OCI-LY3 (cell line): Measurements from ENCODE around the gene SYT5.

Experiments
- H2AFZ ChIP-seq: fragments of 200-600, 300-600 bp; shearing (Covaris generic); 2 replicates; pipeline ENCODE4 v1.6.0; 2014; ENCODE audit warnings: antibody characterized with exemption, low read depth, low read length
- H3K27ac ChIP-seq: fragments of 200-600, 300-600 bp; sonication (generic); 2 replicates; pipeline ENCODE4 v1.5.1; 2014; ENCODE audit warnings: mild to moderate bottlenecking, low read length, moderate library complexity, mixed read lengths
- H3K27me3 ChIP-seq: fragments of 200-600, 300-600 bp; sonication (generic); 2 replicates; pipeline ENCODE4 v1.6.1; 2014; ENCODE audit warnings: low read depth, low read length, mixed read lengths
- H3K36me3 ChIP-seq: fragments of 200-600, 300-600 bp; sonication (generic); replicated peaks from 2 replicates; pipeline ENCODE3; 2014; ENCODE audit warnings: low read depth, low read length, mixed read lengths
- H3K4me1 ChIP-seq: fragments of 300-600, 200-600 bp; sonication (generic); 2 replicates; pipeline ENCODE4 v1.6.1; 2014; ENCODE audit warnings: low read length, mixed read lengths
- H3K4me2 ChIP-seq: fragments of 200-600, 300-600 bp; sonication (generic); 2 replicates; pipeline ENCODE4 v1.6.1; 2014; ENCODE audit warnings: low read length, mixed read lengths
- H3K4me3 ChIP-seq: fragments of 300-600, 200-600 bp; sonication (generic); 2 replicates; pipeline ENCODE4 v1.5.1; 2014; ENCODE audit warnings: antibody characterized with exemption, mild to moderate bottlenecking, low read length, moderate library complexity
- H3K79me2 ChIP-seq: fragments of 300-600, 200-600 bp; shearing (Covaris generic); 2 replicates; pipeline ENCODE4 v1.6.1; 2014; ENCODE audit warnings: mild to moderate bottlenecking, low read length, mixed read lengths
- H3K9ac ChIP-seq: fragments of 300-600, 200-600 bp; shearing (Covaris generic); 2 replicates; pipeline ENCODE4 v1.6.0; 2014; ENCODE audit warnings: mild to moderate bottlenecking, low read length, moderate library complexity
- H3K9me3 ChIP-seq: fragments of 200-600, 300-600 bp; shearing (Covaris generic); 2 replicates; pipeline ENCODE4 v1.6.1; 2014; ENCODE audit warnings: low read length, mixed read lengths; ENCODE audit not compliant: insufficient read depth
- H4K20me1 ChIP-seq: fragments of 200-600, 300-600 bp; sonication (generic); 2 replicates; pipeline ENCODE4 v1.6.1; 2016; ENCODE audit warnings: low read length, mixed read lengths; ENCODE audit not compliant: insufficient read depth
- EZH2phosphoT487 ChIP-seq: fragments of 200-600 bp; shearing (Covaris generic); IDR thresholded peaks from 2 replicates; pipeline ENCODE4 v1.6.1; 2018; ENCODE audit warnings: antibody characterized with exemption, mixed run types, low read depth
- TF ChIP-seq, protein P1 (sequence below): fragments of 200-600, 300-600 bp; sonication (generic); IDR thresholded peaks from 2 replicates; pipeline ENCODE4 v1.5.1; 2014; ENCODE audit warnings: antibody characterized with exemption, low read length, low read depth

SYT5 gene

GRCh38 chr19:55171440-55171839, 8.6 kb downstream of the SYT5 start:
- Histone ChIP-seq H3K27me3 (peaks cover 4% of the 10 kb centered on the region; the same call in 1 of the 2 replicates), H3K27ac (no peak overlapping the region), H4K20me1 (no peaks in the 10 kb centered on the region), H3K9me3 (no peaks in the 10 kb centered on the region), H3K4me2 (no peak overlapping the region), H3K4me3 (no peak overlapping the region), H3K9ac (no peak overlapping the region), H3K4me1 (no peaks in the 10 kb centered on the region), H3K36me3 (no peaks in the 10 kb centered on the region), H3K79me2 (no peaks in the 10 kb centered on the region), H2AFZ (no peak overlapping the region)
- no peak for TF ChIP-seq EZH2phosphoT487
- TF ChIP-seq, protein P1, sequence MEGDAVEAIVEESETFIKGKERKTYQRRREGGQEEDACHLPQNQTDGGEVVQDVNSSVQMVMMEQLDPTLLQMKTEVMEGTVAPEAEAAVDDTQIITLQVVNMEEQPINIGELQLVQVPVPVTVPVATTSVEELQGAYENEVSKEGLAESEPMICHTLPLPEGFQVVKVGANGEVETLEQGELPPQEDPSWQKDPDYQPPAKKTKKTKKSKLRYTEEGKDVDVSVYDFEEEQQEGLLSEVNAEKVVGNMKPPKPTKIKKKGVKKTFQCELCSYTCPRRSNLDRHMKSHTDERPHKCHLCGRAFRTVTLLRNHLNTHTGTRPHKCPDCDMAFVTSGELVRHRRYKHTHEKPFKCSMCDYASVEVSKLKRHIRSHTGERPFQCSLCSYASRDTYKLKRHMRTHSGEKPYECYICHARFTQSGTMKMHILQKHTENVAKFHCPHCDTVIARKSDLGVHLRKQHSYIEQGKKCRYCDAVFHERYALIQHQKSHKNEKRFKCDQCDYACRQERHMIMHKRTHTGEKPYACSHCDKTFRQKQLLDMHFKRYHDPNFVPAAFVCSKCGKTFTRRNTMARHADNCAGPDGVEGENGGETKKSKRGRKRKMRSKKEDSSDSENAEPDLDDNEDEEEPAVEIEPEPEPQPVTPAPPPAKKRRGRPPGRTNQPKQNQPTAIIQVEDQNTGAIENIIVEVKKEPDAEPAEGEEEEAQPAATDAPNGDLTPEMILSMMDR = no peak

DNA sequence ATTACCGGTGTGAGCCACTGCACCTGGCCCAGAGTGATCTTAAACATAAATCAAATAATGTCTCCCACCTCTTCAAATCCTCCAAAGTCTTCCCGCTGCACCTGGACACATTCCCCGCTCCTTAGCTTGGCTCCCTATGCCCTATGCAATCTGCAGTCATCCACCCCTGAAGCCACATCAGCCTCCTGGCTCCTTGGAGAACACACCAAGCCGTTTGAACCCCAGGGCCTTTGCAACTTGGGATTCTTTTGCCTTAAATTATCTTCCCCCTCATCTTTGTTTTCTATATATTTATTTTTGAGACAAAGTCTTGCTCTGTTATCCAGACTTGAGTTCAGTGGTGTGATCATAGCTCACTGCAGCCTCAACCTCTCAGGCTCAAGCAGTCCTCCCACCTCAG, 11.0 kb downstream of the SYT5 start:
- no peak overlapping the region for H3K4me2 ChIP-seq
- no peaks in the 10 kb centered on the region for H3K79me2 ChIP-seq
- no peak overlapping the region for H2AFZ ChIP-seq
- H3K27me3 ChIP-seq = peaks cover 4% of the 10 kb centered on the region; the same call in 1 of the 2 replicates
- H4K20me1 ChIP-seq = no peaks in the 10 kb centered on the region
- H3K9ac ChIP-seq = no peak overlapping the region
- H3K4me3 ChIP-seq = no peak overlapping the region
- H3K4me1 ChIP-seq = no peaks in the 10 kb centered on the region
- no peak for TF ChIP-seq EZH2phosphoT487
- TF ChIP-seq, protein P1 = no peak
- no peaks in the 10 kb centered on the region for H3K9me3 ChIP-seq
- no peak overlapping the region for H3K27ac ChIP-seq
- H3K36me3 ChIP-seq = no peaks in the 10 kb centered on the region

GRCh38 chr19:55166530-55167268, 13.4 kb downstream of the SYT5 start, which contains the start of gene DNAAF3:
TSS of gene DNAAF3 (minus strand) at chr19:55166613. CDS start at chr19:55166413, 200 bp downstream.
- TF ChIP-seq EZH2phosphoT487 = no peak
- TF ChIP-seq, protein P1 = no peak
- H4K20me1 ChIP-seq = no peaks in the 10 kb centered on the region
- no peaks in the 10 kb centered on the region for H3K79me2 ChIP-seq
- no peak within 1 kb of the TSS for H3K4me3 ChIP-seq
- H3K27me3 ChIP-seq = peaks cover 4% of the 10 kb centered on the region; the same call in 1 of the 2 replicates
- no peak within 1 kb of the TSS for H2AFZ ChIP-seq
- no peak within 1 kb of the TSS for H3K27ac ChIP-seq
- no peaks in the 10 kb centered on the region for H3K36me3 ChIP-seq
- H3K9ac ChIP-seq = no peak within 1 kb of the TSS
- H3K4me1 ChIP-seq = no peaks in the 10 kb centered on the region
- no peaks in the 10 kb centered on the region for H3K9me3 ChIP-seq
- no peak within 1 kb of the TSS for H3K4me2 ChIP-seq

DNA sequence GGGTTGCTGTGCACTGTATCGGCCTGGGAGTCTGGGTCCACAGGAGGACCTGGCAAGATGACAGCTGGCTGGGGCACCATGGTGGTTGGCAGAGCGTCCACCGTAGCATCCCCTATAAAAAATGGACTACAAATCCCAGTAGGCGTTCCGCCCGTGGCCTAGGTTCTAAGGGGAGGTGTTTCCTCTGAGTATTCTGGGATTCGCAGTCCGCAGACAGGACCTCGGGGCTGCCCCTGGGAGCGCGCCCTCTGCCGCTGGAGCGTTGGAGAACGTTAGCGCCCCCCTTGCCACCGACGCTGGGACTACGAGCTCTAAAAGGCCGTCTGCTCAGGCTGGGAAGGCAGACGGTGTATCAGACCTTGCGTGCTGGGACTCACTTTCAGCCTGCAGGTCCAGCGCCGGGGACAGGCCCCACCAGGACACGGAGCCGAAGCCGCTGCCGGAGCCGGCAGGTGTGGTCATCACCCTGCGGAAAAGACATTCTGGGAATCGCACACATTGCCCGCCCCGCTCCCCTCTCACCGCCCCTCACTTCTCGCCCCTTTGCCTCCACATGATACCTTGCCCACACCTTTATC, 14.0 kb downstream of the SYT5 start:
- Histone ChIP-seq H3K4me2 (no peak overlapping the region), H3K4me1 (no peaks in the 10 kb centered on the region), H2AFZ (no peak overlapping the region), H3K9me3 (no peaks in the 10 kb centered on the region), H4K20me1 (no peaks in the 10 kb centered on the region), H3K79me2 (no peaks in the 10 kb centered on the region), H3K27me3 (peaks cover 4% of the 10 kb centered on the region; the same call in 1 of the 2 replicates), H3K4me3 (no peak overlapping the region), H3K27ac (no peak overlapping the region), H3K36me3 (no peaks in the 10 kb centered on the region), H3K9ac (no peak overlapping the region)
- TF ChIP-seq EZH2phosphoT487 = no peak
- TF ChIP-seq, protein P1 = no peak
